ENCODE measurements around the gene TIMM17A. TPM values are rescaled to one million over a fixed set of nuclear protein-coding genes. Genes with fewer than 3 reads are reported as not detected.
A peak's percentile ranks its signal among the peaks of the same experiment; 100 is the strongest.

TIMM17A gene
- total RNA-seq, 1 donor from 2014 or later, result 50.8 TPM

- H3K4me3 Mint-ChIP-seq (ENCODE audit: unreplicated experiment), result no peak overlapping the region
- H3K27ac Mint-ChIP-seq (ENCODE audit: unreplicated experiment), result no peak overlapping the region
- H3K27me3 Mint-ChIP-seq (ENCODE audit: unreplicated experiment), result no peaks in the 10 kb centered on the region
- no peaks in the 10 kb centered on the region for H3K9me3 Mint-ChIP-seq (ENCODE audit: unreplicated experiment)
- no peak for TF ChIP-seq CTCF (IDR thresholded peaks at IDR 0.05)
- H3K36me3 Mint-ChIP-seq (ENCODE audit: unreplicated experiment), result peaks cover 32% of the 10 kb centered on the region
- H3K4me1 Mint-ChIP-seq (ENCODE audit: unreplicated experiment), result peaks cover 7% of the 10 kb centered on the region
- DNase-seq (ENCODE audit: extremely low spot score, unreplicated experiment), result no peak
Observed at GRCh38 chr1:201989354-201990128, 34.2 kb downstream of the TIMM17A start.

- DNase-seq (ENCODE audit: extremely low spot score, unreplicated experiment), result no peak
- H3K4me1 Mint-ChIP-seq (ENCODE audit: unreplicated experiment), result peaks cover 4% of the 10 kb centered on the region
- no peaks in the 10 kb centered on the region for H3K9me3 Mint-ChIP-seq (ENCODE audit: unreplicated experiment)
Observed at GRCh38 chr1:201990427-201990826, 35.1 kb downstream of the TIMM17A start.

GRCh38 chr1:201999625-202000238 is 44.4 kb downstream of the TIMM17A start:
- no peak for DNase-seq (ENCODE audit: extremely low spot score, unreplicated experiment)
- H3K9me3 Mint-ChIP-seq (ENCODE audit: unreplicated experiment), result no peaks in the 10 kb centered on the region
- no peak overlapping the region for H3K27ac Mint-ChIP-seq (ENCODE audit: unreplicated experiment)
- no peak overlapping the region for H3K4me3 Mint-ChIP-seq (ENCODE audit: unreplicated experiment)
- peaks cover 2% of the 10 kb centered on the region for H3K4me1 Mint-ChIP-seq (ENCODE audit: unreplicated experiment)
- H3K36me3 Mint-ChIP-seq (ENCODE audit: unreplicated experiment), result peaks cover 63% of the 10 kb centered on the region
- no peaks in the 10 kb centered on the region for H3K27me3 Mint-ChIP-seq (ENCODE audit: unreplicated experiment)
- peak; percentile 75 for TF ChIP-seq CTCF (IDR thresholded peaks at IDR 0.05)

More at GRCh38 chr1:201990427-201990826, 35.1 kb downstream of the TIMM17A start:
- H3K27me3 Mint-ChIP-seq (ENCODE audit: unreplicated experiment), result no peaks in the 10 kb centered on the region
- TF ChIP-seq CTCF (IDR thresholded peaks at IDR 0.05), result no peak
- peaks cover 35% of the 10 kb centered on the region for H3K36me3 Mint-ChIP-seq (ENCODE audit: unreplicated experiment)
- H3K27ac Mint-ChIP-seq (ENCODE audit: unreplicated experiment), result no peak overlapping the region
- H3K4me3 Mint-ChIP-seq (ENCODE audit: unreplicated experiment), result no peak overlapping the region

- H3K9me3 Mint-ChIP-seq (ENCODE audit: unreplicated experiment), result no peaks in the 10 kb centered on the region
- H3K4me1 Mint-ChIP-seq (ENCODE audit: unreplicated experiment), result peaks cover 25% of the 10 kb centered on the region
- no peak for DNase-seq (ENCODE audit: extremely low spot score, unreplicated experiment)
- H3K27ac Mint-ChIP-seq (ENCODE audit: unreplicated experiment), result no peak overlapping the region
- no peak overlapping the region for H3K4me3 Mint-ChIP-seq (ENCODE audit: unreplicated experiment)
- peaks cover 49% of the 10 kb centered on the region for H3K36me3 Mint-ChIP-seq (ENCODE audit: unreplicated experiment)
- TF ChIP-seq CTCF (IDR thresholded peaks at IDR 0.05), result no peak
- no peaks in the 10 kb centered on the region for H3K27me3 Mint-ChIP-seq (ENCODE audit: unreplicated experiment)
Observed at GRCh38 chr1:202002507-202002906, 47.2 kb downstream of the TIMM17A start.

GRCh38 chr1:202004711-202005110 is 49.4 kb downstream of the TIMM17A start:
- Mint-ChIP-seq H3K4me3 (ENCODE audit: unreplicated experiment) (no peak overlapping the region), H3K27ac (ENCODE audit: unreplicated experiment) (no peak overlapping the region), H3K27me3 (ENCODE audit: unreplicated experiment) (no peaks in the 10 kb centered on the region), H3K4me1 (ENCODE audit: unreplicated experiment) (peaks cover 34% of the 10 kb centered on the region), H3K36me3 (ENCODE audit: unreplicated experiment) (peaks cover 41% of the 10 kb centered on the region), H3K9me3 (ENCODE audit: unreplicated experiment) (no peaks in the 10 kb centered on the region)
- TF ChIP-seq CTCF (IDR thresholded peaks at IDR 0.05), result no peak
- DNase-seq (ENCODE audit: extremely low spot score, unreplicated experiment), result no peak

Data from osteocyte (in vitro differentiated cells).